Measurements from ENCODE around the gene WWC2.

Gene WWC2

DNA sequence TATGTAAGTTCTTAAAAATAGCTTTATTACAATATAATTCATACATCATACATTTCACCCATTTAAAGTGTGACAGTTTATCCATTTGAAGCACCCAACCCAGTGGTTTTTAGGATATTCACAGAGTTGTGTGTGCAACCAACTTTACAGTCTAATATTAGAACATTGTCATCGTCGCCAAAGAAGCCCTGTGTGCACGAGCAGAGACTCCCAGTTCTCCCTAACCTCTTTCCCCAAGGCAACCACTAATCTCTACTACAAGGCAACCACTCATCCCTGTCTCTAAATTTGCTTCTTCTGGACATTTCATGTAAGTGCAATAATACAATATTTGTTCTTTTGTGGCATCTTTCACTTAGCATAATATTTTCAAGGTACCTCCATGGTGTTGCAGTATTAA lies 173.3 kb downstream of the WWC2 start:
- Histone ChIP-seq H3K27me3 (ENCODE audit: control insufficient read depth, insufficient read depth, low read length) (no peaks in the 10 kb centered on the region), H3K27ac (ENCODE audit: low read depth, low read length) (no peak overlapping the region), H3K9me3 (ENCODE audit: control insufficient read depth, insufficient read depth, low read length) (no peaks in the 10 kb centered on the region; the same call in 1 of the 2 replicates), H3K4me3 (ENCODE audit: low read depth, low read length) (no peak overlapping the region), H3K36me3 (ENCODE audit: control insufficient read depth, insufficient read depth, low read length) (peaks cover 89% of the 10 kb centered on the region), H3K9ac (ENCODE audit: low read depth, low read length) (no peak overlapping the region), H3K4me1 (ENCODE audit: control insufficient read depth, insufficient read depth, low read length) (no peaks in the 10 kb centered on the region)

GRCh38 chr4:183276106-183276505 lies 177.0 kb downstream of the WWC2 start:
- Histone ChIP-seq H3K27me3 (ENCODE audit: control insufficient read depth, insufficient read depth, low read length) (no peaks in the 10 kb centered on the region), H3K4me1 (ENCODE audit: control insufficient read depth, insufficient read depth, low read length) (no peaks in the 10 kb centered on the region), H3K4me3 (ENCODE audit: low read depth, low read length) (no peak overlapping the region), H3K9me3 (ENCODE audit: control insufficient read depth, insufficient read depth, low read length) (no peaks in the 10 kb centered on the region; the same call in 1 of the 2 replicates), H3K27ac (ENCODE audit: low read depth, low read length) (no peak overlapping the region), H3K36me3 (ENCODE audit: control insufficient read depth, insufficient read depth, low read length) (peaks cover 62% of the 10 kb centered on the region), H3K9ac (ENCODE audit: low read depth, low read length) (no peak overlapping the region)

GRCh38 chr4:183284258-183284785 lies 185.3 kb downstream of the WWC2 start:
- no peak overlapping the region for H3K27ac ChIP-seq (ENCODE audit: low read depth, low read length)
- no peaks in the 10 kb centered on the region for H3K9me3 ChIP-seq (ENCODE audit: control insufficient read depth, insufficient read depth, low read length)
- peaks cover 92% of the 10 kb centered on the region for H3K36me3 ChIP-seq (ENCODE audit: control insufficient read depth, insufficient read depth, low read length)
- H3K4me3 ChIP-seq (ENCODE audit: low read depth, low read length) = no peak overlapping the region
- H3K4me1 ChIP-seq (ENCODE audit: control insufficient read depth, insufficient read depth, low read length) = no peaks in the 10 kb centered on the region
- H3K27me3 ChIP-seq (ENCODE audit: control insufficient read depth, insufficient read depth, low read length) = no peaks in the 10 kb centered on the region
- no peak overlapping the region for H3K9ac ChIP-seq (ENCODE audit: low read depth, low read length)

GRCh38 chr4:183284965-183285364 lies 185.9 kb downstream of the WWC2 start:
- H3K9ac ChIP-seq (ENCODE audit: low read depth, low read length) = no peak overlapping the region
- no peaks in the 10 kb centered on the region for H3K4me1 ChIP-seq (ENCODE audit: control insufficient read depth, insufficient read depth, low read length)
- no peaks in the 10 kb centered on the region for H3K9me3 ChIP-seq (ENCODE audit: control insufficient read depth, insufficient read depth, low read length)
- no peak overlapping the region for H3K27ac ChIP-seq (ENCODE audit: low read depth, low read length)
- H3K27me3 ChIP-seq (ENCODE audit: control insufficient read depth, insufficient read depth, low read length) = no peaks in the 10 kb centered on the region
- H3K4me3 ChIP-seq (ENCODE audit: low read depth, low read length) = no peak overlapping the region
- H3K36me3 ChIP-seq (ENCODE audit: control insufficient read depth, insufficient read depth, low read length) = peaks cover 98% of the 10 kb centered on the region

- no peak overlapping the region for H3K4me3 ChIP-seq (ENCODE audit: low read depth, low read length)
- H3K27ac ChIP-seq (ENCODE audit: low read depth, low read length) = no peak overlapping the region
- H3K36me3 ChIP-seq (ENCODE audit: control insufficient read depth, insufficient read depth, low read length) = peaks cover 98% of the 10 kb centered on the region
- no peaks in the 10 kb centered on the region for H3K9me3 ChIP-seq (ENCODE audit: control insufficient read depth, insufficient read depth, low read length)
- H3K27me3 ChIP-seq (ENCODE audit: control insufficient read depth, insufficient read depth, low read length) = no peaks in the 10 kb centered on the region
- no peaks in the 10 kb centered on the region for H3K4me1 ChIP-seq (ENCODE audit: control insufficient read depth, insufficient read depth, low read length)
- no peak overlapping the region for H3K9ac ChIP-seq (ENCODE audit: low read depth, low read length)
Observed at GRCh38 chr4:183285886-183286285, 186.8 kb downstream of the WWC2 start.

- no peak overlapping the region for H3K9ac ChIP-seq (ENCODE audit: low read depth, low read length)
- H3K27me3 ChIP-seq (ENCODE audit: control insufficient read depth, insufficient read depth, low read length) = no peaks in the 10 kb centered on the region
- no peak overlapping the region for H3K4me3 ChIP-seq (ENCODE audit: low read depth, low read length)
- no peak overlapping the region for H3K27ac ChIP-seq (ENCODE audit: low read depth, low read length)
- peaks cover 95% of the 10 kb centered on the region for H3K36me3 ChIP-seq (ENCODE audit: control insufficient read depth, insufficient read depth, low read length)
- H3K9me3 ChIP-seq (ENCODE audit: control insufficient read depth, insufficient read depth, low read length) = no peaks in the 10 kb centered on the region
- H3K4me1 ChIP-seq (ENCODE audit: control insufficient read depth, insufficient read depth, low read length) = no peaks in the 10 kb centered on the region
Observed at GRCh38 chr4:183286590-183287308, 187.7 kb downstream of the WWC2 start.

DNA sequence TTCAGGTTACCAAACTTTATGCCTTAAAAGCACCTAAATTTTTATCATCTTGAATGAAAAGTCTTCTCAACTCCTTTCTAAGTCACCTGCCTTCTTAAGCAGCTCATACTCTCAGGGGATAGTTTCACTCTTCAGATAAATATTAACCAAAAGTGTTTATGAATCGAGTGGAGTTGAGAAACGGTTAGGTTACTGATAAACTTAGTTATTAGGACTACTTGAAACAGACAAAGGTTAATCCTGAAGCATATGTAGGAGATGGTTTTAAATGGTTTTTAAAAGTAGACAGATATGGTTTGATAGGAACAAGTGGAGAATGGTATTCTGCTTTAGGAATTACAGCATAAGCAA lies 188.2 kb downstream of the WWC2 start:
- no peak overlapping the region for H3K4me3 ChIP-seq (ENCODE audit: low read depth, low read length)
- no peaks in the 10 kb centered on the region for H3K27me3 ChIP-seq (ENCODE audit: control insufficient read depth, insufficient read depth, low read length)
- no peaks in the 10 kb centered on the region for H3K4me1 ChIP-seq (ENCODE audit: control insufficient read depth, insufficient read depth, low read length)
- H3K27ac ChIP-seq (ENCODE audit: low read depth, low read length) = no peak overlapping the region
- no peaks in the 10 kb centered on the region for H3K9me3 ChIP-seq (ENCODE audit: control insufficient read depth, insufficient read depth, low read length)
- no peak overlapping the region for H3K9ac ChIP-seq (ENCODE audit: low read depth, low read length)
- peaks cover 93% of the 10 kb centered on the region for H3K36me3 ChIP-seq (ENCODE audit: control insufficient read depth, insufficient read depth, low read length)

GRCh38 chr4:183287677-183288076 lies 188.6 kb downstream of the WWC2 start:
- no peak overlapping the region for H3K9ac ChIP-seq (ENCODE audit: low read depth, low read length)
- peaks cover 93% of the 10 kb centered on the region for H3K36me3 ChIP-seq (ENCODE audit: control insufficient read depth, insufficient read depth, low read length)
- H3K27me3 ChIP-seq (ENCODE audit: control insufficient read depth, insufficient read depth, low read length) = no peaks in the 10 kb centered on the region
- H3K4me3 ChIP-seq (ENCODE audit: low read depth, low read length) = no peak overlapping the region
- H3K27ac ChIP-seq (ENCODE audit: low read depth, low read length) = no peak overlapping the region
- no peaks in the 10 kb centered on the region for H3K4me1 ChIP-seq (ENCODE audit: control insufficient read depth, insufficient read depth, low read length)
- no peaks in the 10 kb centered on the region for H3K9me3 ChIP-seq (ENCODE audit: control insufficient read depth, insufficient read depth, low read length)

- Histone ChIP-seq H3K4me1 (ENCODE audit: control insufficient read depth, insufficient read depth, low read length) (no peaks in the 10 kb centered on the region), H3K9ac (ENCODE audit: low read depth, low read length) (no peak overlapping the region), H3K36me3 (ENCODE audit: control insufficient read depth, insufficient read depth, low read length) (peaks cover 89% of the 10 kb centered on the region), H3K27ac (ENCODE audit: low read depth, low read length) (no peak overlapping the region), H3K27me3 (ENCODE audit: control insufficient read depth, insufficient read depth, low read length) (no peaks in the 10 kb centered on the region), H3K4me3 (ENCODE audit: low read depth, low read length) (no peak overlapping the region), H3K9me3 (ENCODE audit: control insufficient read depth, insufficient read depth, low read length) (no peaks in the 10 kb centered on the region)
Observed at GRCh38 chr4:183288955-183289354, 189.9 kb downstream of the WWC2 start.

GRCh38 chr4:183289688-183290087 lies 190.6 kb downstream of the WWC2 start:
- H3K27ac ChIP-seq (ENCODE audit: low read depth, low read length) = no peak overlapping the region
- H3K27me3 ChIP-seq (ENCODE audit: control insufficient read depth, insufficient read depth, low read length) = no peaks in the 10 kb centered on the region
- H3K4me3 ChIP-seq (ENCODE audit: low read depth, low read length) = no peak overlapping the region
- no peak overlapping the region for H3K9ac ChIP-seq (ENCODE audit: low read depth, low read length)
- H3K36me3 ChIP-seq (ENCODE audit: control insufficient read depth, insufficient read depth, low read length) = peaks cover 89% of the 10 kb centered on the region
- no peaks in the 10 kb centered on the region for H3K4me1 ChIP-seq (ENCODE audit: control insufficient read depth, insufficient read depth, low read length)
- no peaks in the 10 kb centered on the region for H3K9me3 ChIP-seq (ENCODE audit: control insufficient read depth, insufficient read depth, low read length)

GRCh38 chr4:183291070-183291469 lies 192.0 kb downstream of the WWC2 start:
- no peaks in the 10 kb centered on the region for H3K27me3 ChIP-seq (ENCODE audit: control insufficient read depth, insufficient read depth, low read length)
- H3K9me3 ChIP-seq (ENCODE audit: control insufficient read depth, insufficient read depth, low read length) = no peaks in the 10 kb centered on the region
- H3K4me1 ChIP-seq (ENCODE audit: control insufficient read depth, insufficient read depth, low read length) = no peaks in the 10 kb centered on the region
- no peak overlapping the region for H3K9ac ChIP-seq (ENCODE audit: low read depth, low read length)
- peaks cover 89% of the 10 kb centered on the region for H3K36me3 ChIP-seq (ENCODE audit: control insufficient read depth, insufficient read depth, low read length)
- H3K4me3 ChIP-seq (ENCODE audit: low read depth, low read length) = no peak overlapping the region
- H3K27ac ChIP-seq (ENCODE audit: low read depth, low read length) = no peak overlapping the region

Data from HUES48 (cell line).